ENCODE results near the gene RBM17. TPM values are rescaled to one million over a fixed set of nuclear protein-coding genes. Genes with fewer than 3 reads are reported as not detected.

The RBM17 gene
- polyA plus RNA-seq, 1 experiment = 28.9 TPM

- Histone ChIP-seq H3K27me3 (ENCODE audit: control insufficient read depth, insufficient read depth, low read length) (peaks cover 7% of the 10 kb centered on the region), H3K36me3 (ENCODE audit: control insufficient read depth, insufficient read depth, low read length) (no peaks in the 10 kb centered on the region), H3K4me3 (ENCODE audit: low read depth, low read length) (no peak overlapping the region)
- ChIA-PET POLR2A (no interaction called here), CTCF (interaction anchor here (0.5 to 3.6 kb wide), 4 partner anchors 17 to 182 kb away, joined by 3 to 23 read pairs (median 4); partner anchors contain the start of gene PFKFB3)
- no peak for DNase-seq (ENCODE audit: low read depth)
- TF ChIP-seq CTCF (IDR thresholded peaks at IDR 0.05; ENCODE audit: insufficient read depth, low read depth, low read length) = no peak
These were observed 19.5 kb upstream of the RBM17 start for GRCh38 chr10:6069081-6069931.

GRCh38 chr10:6070660-6071059 is 18.2 kb upstream of the RBM17 start:
- TF ChIP-seq CTCF (IDR thresholded peaks at IDR 0.05; ENCODE audit: insufficient read depth, low read depth, low read length) = no peak
- POLR2A ChIA-PET = no interaction called here
- CTCF ChIA-PET = interaction anchor here (1.3 kb wide), 1 partner anchor 132 kb away, joined by 3 read pairs; the partner anchor contains the start of gene PFKFB3

GRCh38 chr10:6071181-6072175 is 17.4 kb upstream of the RBM17 start:
- CTCF ChIA-PET = interaction anchor here (1.0 to 3.5 kb wide), 2 partner anchors 10 to 15 kb away, joined by 3 to 18 read pairs; no protein-coding TSS in a partner anchor
- POLR2A ChIA-PET = no interaction called here
- H3K27me3 ChIP-seq (ENCODE audit: control insufficient read depth, insufficient read depth, low read length) = peaks cover 7% of the 10 kb centered on the region
- no peak overlapping the region for H3K4me3 ChIP-seq (ENCODE audit: low read depth, low read length)
- TF ChIP-seq CTCF (IDR thresholded peaks at IDR 0.05; ENCODE audit: insufficient read depth, low read depth, low read length) = no peak
- DNase-seq (ENCODE audit: low read depth) = no peak
- no peaks in the 10 kb centered on the region for H3K36me3 ChIP-seq (ENCODE audit: control insufficient read depth, insufficient read depth, low read length)

More at GRCh38 chr10:6070660-6071059, 18.2 kb upstream of the RBM17 start:
- peaks cover 7% of the 10 kb centered on the region for H3K27me3 ChIP-seq (ENCODE audit: control insufficient read depth, insufficient read depth, low read length)
- H3K36me3 ChIP-seq (ENCODE audit: control insufficient read depth, insufficient read depth, low read length) = no peaks in the 10 kb centered on the region
- no peak for DNase-seq (ENCODE audit: low read depth)
- H3K4me3 ChIP-seq (ENCODE audit: low read depth, low read length) = no peak overlapping the region

- TF ChIP-seq CTCF (IDR thresholded peaks at IDR 0.05; ENCODE audit: insufficient read depth, low read depth, low read length) = no peak
- CTCF ChIA-PET = interaction anchor here (1.0 to 3.5 kb wide), 2 partner anchors 9 to 14 kb away, joined by 3 to 18 read pairs; no protein-coding TSS in a partner anchor
These were observed 16.5 kb upstream of the RBM17 start for GRCh38 chr10:6072215-6072934.

More at GRCh38 chr10:6072215-6072934, 16.5 kb upstream of the RBM17 start:
- Histone ChIP-seq H3K4me3 (ENCODE audit: low read depth, low read length) (no peak overlapping the region), H3K27me3 (ENCODE audit: control insufficient read depth, insufficient read depth, low read length) (peaks cover 7% of the 10 kb centered on the region), H3K36me3 (ENCODE audit: control insufficient read depth, insufficient read depth, low read length) (no peaks in the 10 kb centered on the region)
- no peak for DNase-seq (ENCODE audit: low read depth)
- POLR2A ChIA-PET = no interaction called here

All from BJ (cell line).